Measurements from ENCODE around the gene NUP93. TPM values are rescaled to one million over a fixed set of nuclear protein-coding genes. Genes with fewer than 3 reads are reported as not detected.

Gene NUP93
- total and polyA plus RNA-seq, 2 experiments from 2014 or later: 139 to 187 TPM

- H3K27me3 Mint-ChIP-seq (ENCODE audit: insufficient read depth, low read depth, poor library complexity): peaks cover 9% of the 10 kb centered on the region
Observed at GRCh38 chr16:56700195-56700594, 29.7 kb upstream of the NUP93 start.

GRCh38 chr16:56700631-56701030, 29.3 kb upstream of the NUP93 start:
- H3K27me3 ChIP-seq (ENCODE audit: insufficient read depth): no peaks in the 10 kb centered on the region
- no peaks in the 10 kb centered on the region for H3K9me2 ChIP-seq (ENCODE audit: insufficient read depth)
- H3K36me3 Mint-ChIP-seq (ENCODE audit: low read depth): 0 out of 3 replicates have a peak, but pooled peaks cover 3% of the 10 kb centered on the region
- no peak overlapping the region for H3K27ac ChIP-seq (ENCODE audit: low read depth)
- no peaks in the 10 kb centered on the region for H3K79me2 ChIP-seq (replicated peaks; ENCODE audit: insufficient read depth)
- peaks cover 7% of the 10 kb centered on the region; the same call in 1 of the 2 replicates for H3K4me1 ChIP-seq (ENCODE audit: insufficient read depth)
- peaks cover 9% of the 10 kb centered on the region for H3K27me3 Mint-ChIP-seq (ENCODE audit: insufficient read depth, low read depth, poor library complexity)
- DNase-seq (ENCODE audit: low spot score) (no peak), ATAC-seq (no peak)
- H3K36me3 ChIP-seq (ENCODE audit: insufficient read depth): no peaks in the 10 kb centered on the region
- peaks cover 17% of the 10 kb centered on the region for H3K9me3 Mint-ChIP-seq
- H3K27ac Mint-ChIP-seq: no peak overlapping the region
- no peak overlapping the region for H2AFZ ChIP-seq
- no peak overlapping the region for H3K4me3 ChIP-seq
- 0 out of 2 replicates have a peak, but pooled peaks cover 4% of the 10 kb centered on the region for H3F3A ChIP-seq (replicated peaks; ENCODE audit: low read depth)
- no peak overlapping the region for H3K4me2 ChIP-seq
- H3K4me1 Mint-ChIP-seq: peaks cover 11% of the 10 kb centered on the region
- H4K20me1 ChIP-seq (replicated peaks; ENCODE audit: insufficient read depth): no peaks in the 10 kb centered on the region
- H3K4me3 Mint-ChIP-seq: no peak overlapping the region
- TF ChIP-seq REST (IDR thresholded peaks at IDR 0.05; ENCODE audit: unreplicated experiment): no peak

More at GRCh38 chr16:56700195-56700594, 29.7 kb upstream of the NUP93 start:
- Mint-ChIP-seq H3K4me1 (peaks cover 11% of the 10 kb centered on the region), H3K4me3 (no peak overlapping the region), H3K36me3 (ENCODE audit: low read depth) (0 out of 3 replicates have a peak, but pooled peaks cover 3% of the 10 kb centered on the region), H3K9me3 (peaks cover 17% of the 10 kb centered on the region), H3K27ac (no peak overlapping the region; the same call in 1 of the 2 replicates)
- ATAC-seq (no peak), DNase-seq (ENCODE audit: low spot score) (no peak)
- Histone ChIP-seq H3K79me2 (replicated peaks; ENCODE audit: insufficient read depth) (no peaks in the 10 kb centered on the region), H3K4me3 (no peak overlapping the region), H3K27ac (ENCODE audit: low read depth) (no peak overlapping the region), H2AFZ (no peak overlapping the region), H4K20me1 (replicated peaks; ENCODE audit: insufficient read depth) (no peaks in the 10 kb centered on the region), H3K4me2 (no peak overlapping the region), H3K4me1 (ENCODE audit: insufficient read depth) (peaks cover 7% of the 10 kb centered on the region; the same call in 1 of the 2 replicates), H3F3A (replicated peaks; ENCODE audit: low read depth) (0 out of 2 replicates have a peak, but pooled peaks cover 4% of the 10 kb centered on the region), H3K9me2 (ENCODE audit: insufficient read depth) (no peaks in the 10 kb centered on the region), H3K36me3 (ENCODE audit: insufficient read depth) (no peaks in the 10 kb centered on the region), H3K27me3 (ENCODE audit: insufficient read depth) (no peaks in the 10 kb centered on the region)
- no peak for TF ChIP-seq REST (IDR thresholded peaks at IDR 0.05; ENCODE audit: unreplicated experiment)
- TF ChIP-seq JUNB (IDR thresholded peaks at IDR 0.05; ENCODE audit: unreplicated experiment): no peak
- no peak for TF ChIP-seq ZNF114 (CRISPR knock-in tag; IDR thresholded peaks at IDR 0.05)
- TF ChIP-seq EZH2phosphoT487 (IDR thresholded peaks at IDR 0.05; ENCODE audit: unreplicated experiment): no peak
- no peak for TF ChIP-seq CREB1 (CRISPR knock-in tag; IDR thresholded peaks at IDR 0.05; ENCODE audit: low read depth)
- no peak for TF ChIP-seq NANOG (IDR thresholded peaks at IDR 0.05; ENCODE audit: borderline replicate concordance)
- no peak for TF ChIP-seq STAT1 (IDR thresholded peaks at IDR 0.05; ENCODE audit: unreplicated experiment)
- no peak for TF ChIP-seq ETS1 (IDR thresholded peaks at IDR 0.05)
- TF ChIP-seq EZH2 (IDR thresholded peaks at IDR 0.05; ENCODE audit: low read depth, unreplicated experiment): no peak

Measured in GM23338 (cell line).